ENCODE measurements around the gene DUSP10. TPM values are rescaled to one million over a fixed set of nuclear protein-coding genes. Genes with fewer than 3 reads are reported as not detected.

Gene DUSP10
- total and polyA plus RNA-seq, 2 of the 13 experiments (the other 11 are each of a cell fraction or from before 2014, with no cell fraction given): 2.1 to 4.4 TPM

DNA sequence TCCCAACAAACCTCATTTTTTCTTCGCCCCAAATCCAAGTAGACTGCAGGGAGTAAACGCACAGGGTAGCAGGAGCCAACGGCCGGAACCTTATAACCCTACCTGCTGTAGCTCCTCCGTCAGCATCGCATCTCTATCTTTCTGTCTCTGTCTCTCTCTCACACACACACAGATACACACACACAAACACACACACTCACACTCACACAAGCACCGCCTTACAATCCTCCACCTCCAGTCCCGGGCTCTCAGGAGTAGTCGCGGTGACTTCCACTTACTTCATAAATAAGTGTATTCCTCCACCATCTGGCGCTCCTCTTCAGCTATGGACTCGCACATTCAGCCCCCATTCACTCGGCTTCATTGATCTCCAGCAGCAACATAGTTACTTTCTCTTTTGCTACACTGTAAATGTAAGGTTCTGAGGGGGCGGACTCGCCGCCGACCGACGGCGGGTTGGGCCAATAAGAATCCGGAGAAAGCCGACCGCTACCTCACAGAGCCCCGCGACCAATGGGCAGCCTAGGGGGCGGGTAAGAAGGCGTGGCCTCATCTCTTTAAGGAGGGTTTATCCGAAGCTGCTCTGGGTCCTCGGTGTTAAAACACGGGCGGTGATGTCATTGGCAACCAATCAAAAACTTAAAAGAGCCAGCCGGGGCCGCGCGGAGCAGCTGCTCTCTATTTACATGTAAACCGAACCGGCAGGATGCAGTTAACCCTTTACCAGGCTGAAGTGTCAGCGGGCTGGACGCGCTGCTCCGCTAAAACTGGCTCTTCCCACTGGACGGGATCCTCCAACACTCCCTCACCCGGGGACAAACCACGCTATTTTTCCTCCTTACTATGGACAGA is at the start of gene DUSP10 (continued):
- TF ChIP-seq, protein P1, sequence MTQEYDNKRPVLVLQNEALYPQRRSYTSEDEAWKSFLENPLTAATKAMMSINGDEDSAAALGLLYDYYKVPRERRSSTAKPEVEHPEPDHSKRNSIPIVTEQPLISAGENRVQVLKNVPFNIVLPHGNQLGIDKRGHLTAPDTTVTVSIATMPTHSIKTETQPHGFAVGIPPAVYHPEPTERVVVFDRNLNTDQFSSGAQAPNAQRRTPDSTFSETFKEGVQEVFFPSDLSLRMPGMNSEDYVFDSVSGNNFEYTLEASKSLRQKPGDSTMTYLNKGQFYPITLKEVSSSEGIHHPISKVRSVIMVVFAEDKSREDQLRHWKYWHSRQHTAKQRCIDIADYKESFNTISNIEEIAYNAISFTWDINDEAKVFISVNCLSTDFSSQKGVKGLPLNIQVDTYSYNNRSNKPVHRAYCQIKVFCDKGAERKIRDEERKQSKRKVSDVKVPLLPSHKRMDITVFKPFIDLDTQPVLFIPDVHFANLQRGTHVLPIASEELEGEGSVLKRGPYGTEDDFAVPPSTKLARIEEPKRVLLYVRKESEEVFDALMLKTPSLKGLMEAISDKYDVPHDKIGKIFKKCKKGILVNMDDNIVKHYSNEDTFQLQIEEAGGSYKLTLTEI (CRISPR knock-in tag; conservative IDR thresholded peaks at IDR 0.05): no peak
- no peak; the same call in 1 of the 2 replicates for TF ChIP-seq ZNF292 (CRISPR knock-in tag; IDR thresholded peaks at IDR 0.05; ENCODE audit: borderline replicate concordance, low read depth)
- no peak for TF ChIP-seq ZFP90 (CRISPR knock-in tag; IDR thresholded peaks at IDR 0.05; ENCODE audit: borderline replicate concordance)
- TF ChIP-seq NKX3-1 (CRISPR knock-in tag; IDR thresholded peaks at IDR 0.05): no peak
- TF ChIP-seq RXRB (CRISPR knock-in tag; IDR thresholded peaks at IDR 0.05; ENCODE audit: borderline replicate concordance): 0 out of 2 replicates have a peak, but pooled peaks have one; percentile 7
- TF ChIP-seq ZNF468 (CRISPR knock-in tag; IDR thresholded peaks at IDR 0.05): no peak
- no peak for TF ChIP-seq ZNF639 (CRISPR knock-in tag; conservative IDR thresholded peaks at IDR 0.05)
- TF ChIP-seq RCOR2 (CRISPR knock-in tag; IDR thresholded peaks at IDR 0.05): no peak
- TF ChIP-seq ATAD3A (CRISPR knock-in tag; IDR thresholded peaks at IDR 0.05): no peak
- no peak for TF ChIP-seq NCOA5 (CRISPR knock-in tag; IDR thresholded peaks at IDR 0.05)
- no peak for TF ChIP-seq TBP (CRISPR knock-in tag; IDR thresholded peaks at IDR 0.05)
- no peak for TF ChIP-seq ZNF703 (CRISPR knock-in tag; IDR thresholded peaks at IDR 0.05; ENCODE audit: borderline replicate concordance)
- no peak for TF ChIP-seq ZNF12 (CRISPR knock-in tag; IDR thresholded peaks at IDR 0.05)
- no peak for TF ChIP-seq NR2F1 (CRISPR knock-in tag; IDR thresholded peaks at IDR 0.05)
- no peak for TF ChIP-seq KAT8 (CRISPR knock-in tag; IDR thresholded peaks at IDR 0.05)
- TF ChIP-seq ZNF318 (CRISPR knock-in tag; IDR thresholded peaks at IDR 0.05): no peak
